Measurements from ENCODE around the gene PKD1.
"Not testable (repeated sequence)": the region's sequence is repeated elsewhere in the genome, so short reads cannot be mapped to it uniquely, and the experiment has no call there.

Gene PKD1

DNA sequence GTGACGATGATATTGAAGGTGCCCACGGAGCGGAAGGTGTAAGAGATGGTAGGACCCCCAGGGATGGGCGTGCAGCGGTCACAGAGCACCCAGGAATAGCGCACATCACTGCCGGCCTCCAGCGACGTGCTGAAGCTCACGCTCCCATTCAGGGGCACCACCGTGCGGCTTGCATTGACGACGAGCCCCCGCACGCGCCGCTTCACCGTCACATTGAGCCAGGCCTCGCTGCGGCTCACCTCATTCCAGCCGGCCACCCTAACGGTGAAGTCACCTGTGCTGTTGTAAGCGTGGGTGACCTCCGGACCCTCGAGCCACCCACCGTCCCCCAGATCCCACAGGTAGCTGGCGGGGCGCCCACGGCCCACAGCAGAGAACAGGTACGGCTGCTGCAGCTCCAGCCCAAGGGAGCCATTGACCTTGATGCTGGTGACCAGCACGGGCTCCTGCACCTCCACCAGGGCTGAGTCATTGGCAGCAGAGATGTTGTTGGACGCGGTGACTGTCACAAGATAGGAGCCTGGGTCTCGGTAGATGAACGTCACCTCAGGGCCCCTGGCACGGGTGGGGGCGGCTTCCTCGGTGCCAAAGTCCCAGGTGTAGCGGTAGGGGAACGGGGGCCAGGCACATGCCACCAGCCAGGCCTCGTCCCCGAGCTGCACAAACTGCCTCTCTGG, 25.2 kb downstream of the PKD1 start:
- not testable (repeated sequence) for H3K27me3 Mint-ChIP-seq (ENCODE audit: low read depth, poor library complexity); H3K36me3 Mint-ChIP-seq (ENCODE audit: low read depth); DNase-seq; H3K9me3 Mint-ChIP-seq; H3K27ac Mint-ChIP-seq; H3K4me3 Mint-ChIP-seq; H3K4me1 Mint-ChIP-seq

DNA sequence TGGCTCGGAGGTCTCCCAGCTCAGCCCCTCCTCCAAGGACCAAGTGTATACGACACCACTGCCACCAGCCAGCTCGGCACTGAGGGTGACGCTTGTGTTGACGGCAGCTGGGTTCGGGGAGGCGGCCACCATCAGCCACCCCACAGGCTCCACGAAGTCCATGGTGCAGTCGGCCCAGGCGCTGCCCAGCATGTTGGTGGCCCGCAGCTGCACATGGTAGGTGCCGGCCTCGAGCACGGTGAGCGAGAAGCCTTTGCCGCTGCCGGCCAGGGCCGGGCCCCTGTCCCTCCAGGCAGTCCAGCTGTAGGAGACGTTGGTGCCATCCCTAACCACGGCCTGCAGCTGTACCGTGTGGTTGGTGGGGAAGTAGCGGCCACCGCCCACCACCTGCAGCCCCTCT, 25.8 kb downstream of the PKD1 start:
- not testable (repeated sequence) for H3K36me3 Mint-ChIP-seq (ENCODE audit: low read depth); DNase-seq; H3K27ac Mint-ChIP-seq; H3K4me3 Mint-ChIP-seq; H3K27me3 Mint-ChIP-seq (ENCODE audit: low read depth, poor library complexity); H3K4me1 Mint-ChIP-seq; H3K9me3 Mint-ChIP-seq

DNA sequence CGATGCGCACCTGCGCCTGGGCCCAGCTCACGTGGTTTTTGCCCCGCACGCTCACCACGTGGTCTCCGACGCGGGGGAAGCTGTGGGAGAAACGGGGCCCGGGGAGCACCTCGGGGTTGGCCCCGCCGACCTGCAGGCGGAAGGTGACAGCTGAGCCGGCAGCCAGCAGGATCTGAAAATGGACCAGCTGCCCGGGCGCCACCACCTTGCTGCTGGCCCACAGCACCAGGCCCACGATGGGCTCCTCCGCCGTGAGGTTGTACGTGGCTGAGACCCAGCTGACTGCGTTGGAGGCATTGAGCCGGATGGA, 26.5 kb downstream of the PKD1 start:
- not testable (repeated sequence) for H3K4me3 Mint-ChIP-seq; H3K4me1 Mint-ChIP-seq; DNase-seq; H3K27ac Mint-ChIP-seq; H3K27me3 Mint-ChIP-seq (ENCODE audit: low read depth, poor library complexity); H3K9me3 Mint-ChIP-seq; H3K36me3 Mint-ChIP-seq (ENCODE audit: low read depth)

DNA sequence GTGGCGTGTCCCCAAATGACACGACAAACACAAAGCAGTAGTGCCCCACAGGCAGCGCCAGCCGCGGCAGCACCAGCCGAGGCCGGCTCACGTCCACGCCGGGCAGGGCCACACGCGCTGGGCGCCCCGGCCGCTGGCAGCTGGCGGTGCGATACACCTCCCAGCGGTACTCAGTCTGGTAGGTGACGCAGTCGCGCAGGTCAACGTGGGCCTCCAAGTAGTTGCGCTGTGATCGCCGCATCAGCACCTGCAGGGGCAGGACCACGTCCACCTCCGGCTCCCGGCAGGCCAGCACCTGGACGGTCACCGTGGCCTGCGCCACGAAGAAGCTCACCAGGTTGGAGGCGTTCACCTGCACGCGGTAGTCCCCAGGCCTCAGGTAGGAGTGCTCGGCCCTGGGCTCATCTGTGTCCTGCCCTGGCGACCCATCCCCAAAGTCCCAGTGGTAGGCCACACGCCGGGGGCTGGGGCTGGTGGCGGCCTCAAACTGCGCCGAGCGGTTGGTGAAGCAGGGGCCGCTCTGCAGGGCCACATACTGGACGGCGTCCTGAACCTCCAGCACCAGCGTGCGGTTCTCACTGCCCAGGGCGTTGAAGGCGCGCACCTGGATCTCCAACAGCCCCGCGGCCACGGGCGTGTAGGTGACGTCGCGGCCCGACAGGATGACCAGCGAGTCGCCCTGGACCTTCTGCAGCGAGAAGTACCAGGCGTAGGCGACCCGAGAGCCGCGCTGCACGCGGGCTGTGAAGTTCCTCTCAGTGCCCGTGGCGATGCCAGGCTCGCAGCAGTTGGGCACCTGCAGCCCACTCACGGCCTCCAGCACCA, 27.0 kb downstream of the PKD1 start:
- H3K4me1 Mint-ChIP-seq; DNase-seq; H3K4me3 Mint-ChIP-seq; H3K27ac Mint-ChIP-seq; H3K36me3 Mint-ChIP-seq (ENCODE audit: low read depth); H3K9me3 Mint-ChIP-seq; H3K27me3 Mint-ChIP-seq (ENCODE audit: low read depth, poor library complexity): not testable (repeated sequence)

DNA sequence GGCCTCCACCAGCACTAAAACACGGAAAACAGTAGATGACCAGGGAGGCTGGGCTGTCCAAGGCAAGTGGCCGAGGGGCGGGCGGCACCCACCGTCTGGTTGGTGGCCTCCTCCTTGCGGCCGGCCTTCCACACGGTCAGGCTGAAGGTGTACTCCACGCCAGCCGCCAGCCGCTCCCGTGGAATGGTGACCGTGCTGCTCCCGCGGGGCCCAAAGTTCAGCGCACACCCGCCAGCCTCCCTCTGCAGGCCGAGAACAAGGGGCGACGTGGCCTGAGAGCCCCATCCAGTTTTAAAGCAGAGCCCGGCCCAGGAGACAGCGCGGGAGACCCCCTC, 27.9 kb downstream of the PKD1 start:
- H3K4me3 Mint-ChIP-seq; H3K4me1 Mint-ChIP-seq; H3K36me3 Mint-ChIP-seq (ENCODE audit: low read depth); DNase-seq; H3K27me3 Mint-ChIP-seq (ENCODE audit: low read depth, poor library complexity); H3K27ac Mint-ChIP-seq; H3K9me3 Mint-ChIP-seq: not testable (repeated sequence)

DNA sequence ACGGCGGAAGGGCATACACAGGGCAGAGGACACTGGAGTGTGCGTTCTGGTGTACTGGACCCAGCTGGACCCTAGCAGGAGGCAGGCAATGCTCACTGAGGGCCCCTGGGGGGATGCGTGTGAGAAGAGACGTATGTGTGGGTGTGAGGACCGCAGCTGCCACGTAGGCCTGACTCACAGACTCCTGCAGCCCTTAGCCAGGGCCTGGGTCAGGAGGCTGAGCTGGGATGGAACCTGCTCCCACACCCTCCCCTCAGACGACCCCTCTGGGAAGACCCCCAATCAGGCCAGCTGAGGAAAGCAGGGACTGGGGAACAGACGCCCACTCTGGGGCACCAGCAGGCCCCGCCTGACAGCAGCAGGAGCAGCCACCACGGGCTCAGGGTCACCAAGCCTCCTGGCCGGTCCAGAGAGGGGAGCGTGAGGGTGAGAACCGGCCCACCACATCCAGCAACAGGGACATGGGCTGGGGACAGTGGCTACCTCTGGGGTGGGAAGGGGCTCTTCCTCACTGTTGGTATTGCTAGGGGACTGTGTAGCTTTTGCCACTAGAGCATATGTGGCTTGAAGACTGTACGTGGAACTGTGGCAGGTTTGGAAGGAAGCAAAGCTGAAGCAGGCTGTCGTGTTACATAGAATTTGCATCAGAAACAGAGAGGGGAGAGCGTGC, 28.4 kb downstream of the PKD1 start:
- not testable (repeated sequence) for H3K36me3 Mint-ChIP-seq (ENCODE audit: low read depth); H3K4me1 Mint-ChIP-seq; H3K9me3 Mint-ChIP-seq; H3K27me3 Mint-ChIP-seq (ENCODE audit: low read depth, poor library complexity); DNase-seq; H3K27ac Mint-ChIP-seq; H3K4me3 Mint-ChIP-seq

DNA sequence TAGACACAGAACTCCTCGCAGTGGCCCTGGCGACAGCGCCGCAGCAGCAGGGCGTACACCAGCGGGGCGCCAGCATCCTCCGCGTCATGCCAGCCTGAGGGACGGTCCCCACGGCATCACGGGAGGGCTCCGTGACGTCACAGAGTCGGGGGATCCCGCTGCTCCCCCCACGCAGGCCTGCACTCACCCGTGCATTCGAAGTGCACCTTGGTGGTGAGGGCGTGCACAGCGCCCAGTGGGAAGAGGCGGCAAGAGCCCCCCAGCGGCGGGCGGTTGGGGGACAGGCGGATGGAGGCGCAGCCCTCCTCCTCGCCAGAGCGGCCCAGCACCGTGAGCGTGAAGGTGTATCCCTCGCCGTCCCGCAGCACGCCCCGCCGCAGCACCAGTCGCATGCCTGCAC, 29.5 kb downstream of the PKD1 start:
- not testable (repeated sequence) for H3K4me3 Mint-ChIP-seq; H3K36me3 Mint-ChIP-seq (ENCODE audit: low read depth); DNase-seq; H3K9me3 Mint-ChIP-seq; H3K4me1 Mint-ChIP-seq; H3K27ac Mint-ChIP-seq; H3K27me3 Mint-ChIP-seq (ENCODE audit: low read depth, poor library complexity)

DNA sequence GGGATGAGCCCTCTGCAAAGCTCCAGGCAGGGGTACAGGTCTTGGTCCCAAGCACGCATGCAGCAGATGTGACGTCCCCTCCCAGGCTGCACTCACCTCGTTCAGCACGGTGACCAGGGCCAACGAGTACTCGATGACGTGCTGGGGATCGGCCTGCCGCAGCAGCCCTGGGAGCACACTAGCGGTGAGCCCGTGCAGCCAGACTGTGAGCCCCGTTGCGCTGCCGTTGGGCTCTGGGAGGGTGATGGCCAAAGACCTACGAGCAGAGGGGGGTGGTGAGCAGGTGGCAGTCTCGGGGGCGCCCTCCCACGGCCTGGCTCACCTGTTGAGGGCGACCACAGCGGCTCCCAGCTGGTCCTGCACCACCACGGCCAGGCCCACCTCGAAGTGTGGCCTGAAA, 29.9 kb downstream of the PKD1 start:
- H3K27ac Mint-ChIP-seq; H3K4me1 Mint-ChIP-seq; H3K9me3 Mint-ChIP-seq; DNase-seq; H3K4me3 Mint-ChIP-seq; H3K27me3 Mint-ChIP-seq (ENCODE audit: low read depth, poor library complexity): not testable (repeated sequence)
- peaks cover 12% of the 10 kb centered on the region for H3K36me3 Mint-ChIP-seq (ENCODE audit: low read depth)

DNA sequence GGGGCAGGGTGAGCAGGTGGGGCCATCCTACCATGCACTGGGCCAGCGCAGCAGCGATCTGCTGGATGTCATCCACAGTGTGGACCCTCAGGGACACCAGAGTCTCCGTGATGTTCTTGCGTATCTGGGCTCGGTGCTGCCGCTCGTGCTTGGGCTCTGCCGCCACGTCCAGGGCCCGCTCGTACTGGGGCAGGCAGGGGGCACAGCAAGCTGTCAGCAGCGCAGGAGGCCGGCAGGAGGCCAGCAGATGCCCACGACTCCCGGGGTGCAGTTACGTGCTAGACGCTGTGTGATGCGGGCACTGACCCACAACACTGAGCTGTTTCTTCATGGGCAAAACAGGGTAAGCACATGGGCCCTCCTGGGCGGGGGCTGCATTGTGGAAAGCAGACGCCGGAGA, 30.4 kb downstream of the PKD1 start:
- H3K36me3 Mint-ChIP-seq (ENCODE audit: low read depth): peaks cover 12% of the 10 kb centered on the region
- H3K27me3 Mint-ChIP-seq (ENCODE audit: low read depth, poor library complexity); H3K27ac Mint-ChIP-seq; H3K9me3 Mint-ChIP-seq; H3K4me3 Mint-ChIP-seq; H3K4me1 Mint-ChIP-seq; DNase-seq: not testable (repeated sequence)

DNA sequence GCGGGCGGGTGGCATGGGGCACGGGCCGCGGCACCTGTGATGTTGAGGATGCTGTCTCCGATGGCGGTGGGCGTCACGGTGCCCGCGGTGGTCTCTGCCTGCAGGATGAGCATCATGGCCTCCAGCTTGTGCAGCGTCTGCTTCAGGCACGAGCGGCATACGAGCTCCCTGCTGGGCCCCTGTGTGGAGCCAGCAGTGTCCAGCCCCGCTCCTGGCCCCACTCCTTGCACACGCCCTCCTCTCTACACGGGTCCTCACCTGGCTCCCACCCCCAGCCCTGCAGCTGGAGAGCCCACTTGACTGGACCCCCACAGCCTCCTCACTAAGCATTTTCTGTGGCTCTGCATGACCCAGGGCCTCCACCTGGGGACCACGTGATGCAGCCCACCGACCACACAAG, 31.2 kb downstream of the PKD1 start:
- not testable (repeated sequence) for H3K9me3 Mint-ChIP-seq; H3K27me3 Mint-ChIP-seq (ENCODE audit: low read depth, poor library complexity); DNase-seq; H3K4me3 Mint-ChIP-seq; H3K4me1 Mint-ChIP-seq
- Mint-ChIP-seq H3K27ac (peak overlapping the region; percentile 92), H3K36me3 (ENCODE audit: low read depth) (peaks cover 12% of the 10 kb centered on the region)

DNA sequence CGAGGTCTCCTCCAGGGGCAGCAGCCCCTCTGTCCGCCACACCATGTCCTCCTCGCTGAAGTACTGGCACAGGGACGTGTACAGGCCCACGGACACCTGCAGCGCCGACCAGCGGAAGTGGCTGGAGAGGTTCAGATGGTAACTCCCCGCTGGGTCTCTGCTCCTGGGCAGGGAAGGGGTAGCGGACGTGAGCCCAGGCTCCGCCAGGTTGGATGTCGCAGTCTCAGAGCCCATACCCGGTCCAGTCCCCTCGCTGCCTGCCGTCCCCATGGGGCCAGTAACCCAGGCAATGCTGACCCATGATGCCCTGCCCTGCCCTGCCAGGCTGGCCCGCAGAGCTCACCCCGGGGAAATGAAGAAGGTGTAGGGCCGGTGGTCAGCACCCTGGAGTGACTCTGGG, 33.2 kb downstream of the PKD1 start:
- peaks cover 9% of the 10 kb centered on the region for H3K36me3 Mint-ChIP-seq (ENCODE audit: low read depth)
- no peaks in the 10 kb centered on the region for H3K27me3 Mint-ChIP-seq (ENCODE audit: low read depth, poor library complexity)
- no peaks in the 10 kb centered on the region for H3K4me1 Mint-ChIP-seq
- H3K4me3 Mint-ChIP-seq: no peak overlapping the region
- H3K9me3 Mint-ChIP-seq: no peaks in the 10 kb centered on the region
- TF ChIP-seq, protein P1, sequence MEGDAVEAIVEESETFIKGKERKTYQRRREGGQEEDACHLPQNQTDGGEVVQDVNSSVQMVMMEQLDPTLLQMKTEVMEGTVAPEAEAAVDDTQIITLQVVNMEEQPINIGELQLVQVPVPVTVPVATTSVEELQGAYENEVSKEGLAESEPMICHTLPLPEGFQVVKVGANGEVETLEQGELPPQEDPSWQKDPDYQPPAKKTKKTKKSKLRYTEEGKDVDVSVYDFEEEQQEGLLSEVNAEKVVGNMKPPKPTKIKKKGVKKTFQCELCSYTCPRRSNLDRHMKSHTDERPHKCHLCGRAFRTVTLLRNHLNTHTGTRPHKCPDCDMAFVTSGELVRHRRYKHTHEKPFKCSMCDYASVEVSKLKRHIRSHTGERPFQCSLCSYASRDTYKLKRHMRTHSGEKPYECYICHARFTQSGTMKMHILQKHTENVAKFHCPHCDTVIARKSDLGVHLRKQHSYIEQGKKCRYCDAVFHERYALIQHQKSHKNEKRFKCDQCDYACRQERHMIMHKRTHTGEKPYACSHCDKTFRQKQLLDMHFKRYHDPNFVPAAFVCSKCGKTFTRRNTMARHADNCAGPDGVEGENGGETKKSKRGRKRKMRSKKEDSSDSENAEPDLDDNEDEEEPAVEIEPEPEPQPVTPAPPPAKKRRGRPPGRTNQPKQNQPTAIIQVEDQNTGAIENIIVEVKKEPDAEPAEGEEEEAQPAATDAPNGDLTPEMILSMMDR (IDR thresholded peaks at IDR 0.05): no peak
- no peak for DNase-seq
- no peak overlapping the region for H3K27ac Mint-ChIP-seq

DNA sequence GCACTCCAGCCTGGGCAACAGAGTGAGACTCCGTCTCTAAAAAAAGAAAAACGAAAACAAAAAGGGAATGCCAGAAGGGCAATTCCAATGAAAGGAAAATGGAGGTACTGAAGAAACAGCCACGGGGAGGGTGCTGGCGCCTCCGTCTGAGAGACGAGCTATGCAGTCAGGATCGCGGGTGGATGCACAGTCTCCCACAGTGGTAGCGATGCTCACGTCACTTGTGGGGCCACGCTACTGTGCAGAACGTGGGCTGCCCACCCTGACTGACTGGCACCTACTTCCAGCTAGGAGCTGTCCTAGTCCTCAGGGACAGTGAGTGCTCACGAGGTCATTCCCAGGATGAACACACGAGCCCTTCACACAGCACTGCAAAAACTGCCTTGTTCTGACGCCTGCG, 34.1 kb downstream of the PKD1 start:
- H3K4me1 Mint-ChIP-seq; H3K9me3 Mint-ChIP-seq; DNase-seq; H3K4me3 Mint-ChIP-seq; H3K27me3 Mint-ChIP-seq (ENCODE audit: low read depth, poor library complexity); H3K27ac Mint-ChIP-seq: not testable (repeated sequence)
- H3K36me3 Mint-ChIP-seq (ENCODE audit: low read depth): peaks cover 12% of the 10 kb centered on the region

DNA sequence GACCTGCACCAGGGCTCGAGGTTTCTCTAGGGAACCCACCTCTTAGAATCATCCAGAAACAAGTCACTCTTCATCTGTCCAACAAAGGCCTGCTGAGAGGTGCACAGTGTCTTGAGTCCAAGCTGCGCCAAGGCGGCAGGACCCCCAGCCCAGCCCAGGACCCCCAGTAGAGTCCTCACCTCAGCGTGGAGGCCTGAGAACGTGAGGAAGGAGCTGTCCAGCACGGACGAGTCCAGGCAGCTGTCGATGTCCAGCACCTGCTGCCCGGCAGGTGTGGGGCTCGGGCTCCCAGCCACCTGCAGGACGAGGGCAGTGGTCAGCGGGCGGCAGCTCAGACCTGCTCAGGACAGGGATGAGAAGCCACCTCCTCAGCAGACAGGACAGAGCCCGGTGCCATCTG, 38.0 kb downstream of the PKD1 start:
- not testable (repeated sequence) for H3K9me3 Mint-ChIP-seq; H3K4me1 Mint-ChIP-seq; DNase-seq; H3K27me3 Mint-ChIP-seq (ENCODE audit: low read depth, poor library complexity); H3K27ac Mint-ChIP-seq; H3K4me3 Mint-ChIP-seq
- H3K36me3 Mint-ChIP-seq (ENCODE audit: low read depth): peaks cover 19% of the 10 kb centered on the region
